ENCODE data around the gene SNX25. TPM values are rescaled to one million over a fixed set of nuclear protein-coding genes. Genes with fewer than 3 reads are reported as not detected.
"Not testable (repeated sequence)": the region's sequence is repeated elsewhere in the genome, so short reads cannot be mapped to it uniquely, and the experiment has no call there.

Gene SNX25
- total RNA-seq, 1 donor from 2014 or later: 13.0 TPM

- intact Hi-C loops (cut with DNase I): no loop called here
- H3K36me3 ChIP-seq: no peaks in the 10 kb centered on the region
- no peak overlapping the region for H3K4me3 ChIP-seq
- TF ChIP-seq CTCF (IDR thresholded peaks at IDR 0.05) (no peak), POLR2AphosphoS5 (IDR thresholded peaks at IDR 0.05; ENCODE audit: insufficient read depth in 1 of 2, low read depth in 1 of 2) (no peak), POLR2A (IDR thresholded peaks at IDR 0.05) (no peak)
- H3K4me1 ChIP-seq: no peaks in the 10 kb centered on the region
- no peaks in the 10 kb centered on the region for H3K9me3 ChIP-seq
- DNase-seq (ENCODE audit: extremely low spot score in 2 of 2): no peak
- no peak overlapping the region for H3K27ac ChIP-seq
- H3K27me3 ChIP-seq: no peaks in the 10 kb centered on the region
Measured at GRCh38 chr4:185311113-185311888, 101.9 kb downstream of the SNX25 start.

GRCh38 chr4:185312699-185313098 is 103.3 kb downstream of the SNX25 start:
- Histone ChIP-seq H3K36me3 (no peaks in the 10 kb centered on the region), H3K4me1 (no peaks in the 10 kb centered on the region), H3K27me3 (no peaks in the 10 kb centered on the region), H3K27ac (no peak overlapping the region), H3K9me3 (no peaks in the 10 kb centered on the region), H3K4me3 (no peak overlapping the region)
- no peak for TF ChIP-seq POLR2A (IDR thresholded peaks at IDR 0.05)
- TF ChIP-seq CTCF (IDR thresholded peaks at IDR 0.05): no peak
- no peak for TF ChIP-seq POLR2AphosphoS5 (IDR thresholded peaks at IDR 0.05; ENCODE audit: insufficient read depth in 1 of 2, low read depth in 1 of 2)
- intact Hi-C loops (cut with DNase I): no loop called here
- DNase-seq (ENCODE audit: extremely low spot score in 2 of 2): no peak

GRCh38 chr4:185317462-185317861 is 108.1 kb downstream of the SNX25 start:
- intact Hi-C loops (cut with DNase I); H3K4me1 ChIP-seq; H3K27ac ChIP-seq; H3K4me3 ChIP-seq; H3K27me3 ChIP-seq; H3K36me3 ChIP-seq; DNase-seq (ENCODE audit: extremely low spot score in 2 of 2); H3K9me3 ChIP-seq: not testable (repeated sequence)

GRCh38 chr4:185317880-185318279 is 108.5 kb downstream of the SNX25 start:
- Histone ChIP-seq H3K36me3 (no peaks in the 10 kb centered on the region), H3K27ac (no peak overlapping the region), H3K27me3 (no peaks in the 10 kb centered on the region), H3K4me3 (no peak overlapping the region), H3K9me3 (no peaks in the 10 kb centered on the region), H3K4me1 (no peaks in the 10 kb centered on the region)
- no peak for DNase-seq (ENCODE audit: extremely low spot score in 2 of 2)
- intact Hi-C loops (cut with DNase I): no loop called here
- TF ChIP-seq POLR2AphosphoS5 (IDR thresholded peaks at IDR 0.05; ENCODE audit: insufficient read depth in 1 of 2, low read depth in 1 of 2): no peak
- TF ChIP-seq POLR2A (IDR thresholded peaks at IDR 0.05): no peak
- TF ChIP-seq CTCF (IDR thresholded peaks at IDR 0.05): no peak

GRCh38 chr4:185318679-185319078 is 109.3 kb downstream of the SNX25 start:
- TF ChIP-seq POLR2A (IDR thresholded peaks at IDR 0.05): no peak
- no peak for TF ChIP-seq POLR2AphosphoS5 (IDR thresholded peaks at IDR 0.05; ENCODE audit: insufficient read depth in 1 of 2, low read depth in 1 of 2)
- no peak for TF ChIP-seq CTCF (IDR thresholded peaks at IDR 0.05)
- H3K9me3 ChIP-seq: no peaks in the 10 kb centered on the region

More at GRCh38 chr4:185318679-185319078, 109.3 kb downstream of the SNX25 start:
- intact Hi-C loops (cut with DNase I): no loop called here
- Histone ChIP-seq H3K4me1 (no peaks in the 10 kb centered on the region), H3K4me3 (no peak overlapping the region), H3K36me3 (no peaks in the 10 kb centered on the region), H3K27me3 (no peaks in the 10 kb centered on the region), H3K27ac (no peak overlapping the region)
- DNase-seq (ENCODE audit: extremely low spot score in 2 of 2): no peak

Measured in vagina (tissue), 2 donors.